GM18502 (cell line): ENCODE measurements around the gene SIRT5.

Experiments used
- ATAC-seq: cut with Tn5 transposase; IDR thresholded peaks from one replicate; pipeline ENCODE4 v1.9.1; 2021; ENCODE audit warnings: mild to moderate bottlenecking; ENCODE audit not compliant: unreplicated experiment, poor library complexity

SIRT5 gene

DNA sequence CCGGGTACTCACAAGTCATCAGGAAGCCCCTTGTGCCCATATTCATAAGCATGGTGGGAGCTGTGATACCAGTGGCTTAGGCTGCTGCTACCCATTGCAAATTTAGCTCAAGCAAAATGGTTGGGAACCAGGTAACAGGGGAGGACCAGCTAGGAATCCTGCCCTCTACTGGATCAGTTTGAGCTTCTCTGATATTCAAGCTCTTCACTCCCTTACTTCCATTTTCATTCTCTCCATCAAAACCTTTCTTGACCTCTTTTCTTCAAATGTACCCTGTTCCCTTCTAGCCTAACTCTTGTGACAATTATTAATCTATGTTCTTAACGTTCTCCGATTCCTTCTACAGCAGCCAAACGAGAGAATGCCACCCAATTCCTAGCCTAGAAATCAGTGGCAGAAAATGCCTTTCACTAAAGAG lies 50.5 kb downstream of the SIRT5 start:
- ATAC-seq, result peak; percentile 58

DNA sequence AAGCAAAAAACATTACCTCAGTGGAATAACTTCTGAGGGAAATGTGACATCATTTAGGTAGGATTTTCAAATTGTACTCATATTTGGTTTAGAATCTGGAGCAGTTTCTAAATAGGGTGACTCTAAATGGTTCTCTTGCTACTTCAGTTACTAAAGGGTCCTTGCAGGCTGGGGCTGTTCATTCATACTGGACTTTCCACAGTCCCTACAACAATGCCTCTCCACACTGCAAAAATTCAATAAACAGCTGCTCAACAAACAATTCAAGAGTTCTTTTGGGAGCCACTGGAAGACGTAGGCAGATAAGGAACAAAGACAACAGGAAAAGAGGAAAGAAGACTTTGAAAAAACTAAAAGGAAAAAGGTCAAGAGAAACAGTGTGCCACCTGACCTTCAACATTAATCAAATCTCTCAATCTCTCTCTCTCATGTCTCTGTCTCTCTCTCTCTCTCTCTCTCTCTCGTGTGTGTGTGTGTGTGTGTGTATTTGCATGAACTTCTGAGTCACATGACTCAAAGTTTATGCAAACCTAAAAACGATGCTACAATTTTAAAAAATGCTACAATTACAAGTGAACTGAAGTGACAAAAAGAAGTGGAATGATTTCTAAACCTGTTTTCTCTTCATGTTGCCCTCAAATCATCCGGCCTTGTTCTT lies 55.2 kb downstream of the SIRT5 start:
- no peak for ATAC-seq

- ATAC-seq, result no peak
Measured at GRCh38 chr6:13630499-13630898, 56.1 kb downstream of the SIRT5 start.

- no peak for ATAC-seq
Measured at GRCh38 chr6:13633343-13633742, 58.9 kb downstream of the SIRT5 start.

GRCh38 chr6:13635948-13636658 lies 61.7 kb downstream of the SIRT5 start:
- ATAC-seq, result no peak

DNA sequence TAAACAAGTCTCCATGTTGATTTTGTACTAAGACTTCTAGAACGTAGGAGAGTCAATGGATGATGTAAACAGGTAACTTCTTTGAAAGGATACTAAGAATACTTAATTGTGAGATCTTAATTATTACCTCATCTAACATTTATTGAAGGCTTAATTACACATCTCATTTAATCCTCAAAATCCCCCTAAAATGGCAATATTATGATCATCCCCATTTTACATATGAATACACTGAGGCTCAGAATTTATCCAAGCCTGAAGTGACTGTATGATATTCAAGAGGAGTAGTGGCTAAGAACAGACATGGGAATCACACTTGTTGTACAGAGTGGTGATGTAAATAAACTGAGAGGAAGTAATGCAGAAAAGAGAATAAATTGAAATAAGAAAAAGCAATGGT lies 63.6 kb downstream of the SIRT5 start:
- ATAC-seq, result no peak

- ATAC-seq, result no peak
Measured at GRCh38 chr6:13638626-13639025, 64.2 kb downstream of the SIRT5 start.

GRCh38 chr6:13641315-13641714 lies 66.9 kb downstream of the SIRT5 start:
- ATAC-seq, result no peak

- no peak for ATAC-seq
Measured at GRCh38 chr6:13643125-13643524, 68.7 kb downstream of the SIRT5 start.

GRCh38 chr6:13648850-13649249 lies 74.4 kb downstream of the SIRT5 start:
- ATAC-seq, result no peak

DNA sequence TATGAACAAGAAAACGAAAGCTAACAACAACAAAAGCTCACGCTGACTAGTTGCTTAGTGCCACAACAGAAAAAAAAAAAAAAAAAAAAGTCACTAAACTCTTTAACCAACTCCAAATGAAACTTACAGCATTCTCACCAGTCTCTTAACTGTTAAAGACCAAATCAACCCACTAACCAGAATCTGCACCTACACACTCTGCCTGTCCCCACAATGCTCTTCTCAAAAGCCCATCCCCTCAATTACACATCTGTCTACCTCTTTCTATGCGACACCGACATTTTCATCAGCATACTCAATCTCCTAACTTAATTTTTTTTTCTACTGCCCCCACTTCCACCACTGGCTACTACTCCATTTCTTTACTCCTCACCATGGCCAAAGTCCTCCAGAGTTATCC lies 75.0 kb downstream of the SIRT5 start:
- ATAC-seq, result no peak

DNA sequence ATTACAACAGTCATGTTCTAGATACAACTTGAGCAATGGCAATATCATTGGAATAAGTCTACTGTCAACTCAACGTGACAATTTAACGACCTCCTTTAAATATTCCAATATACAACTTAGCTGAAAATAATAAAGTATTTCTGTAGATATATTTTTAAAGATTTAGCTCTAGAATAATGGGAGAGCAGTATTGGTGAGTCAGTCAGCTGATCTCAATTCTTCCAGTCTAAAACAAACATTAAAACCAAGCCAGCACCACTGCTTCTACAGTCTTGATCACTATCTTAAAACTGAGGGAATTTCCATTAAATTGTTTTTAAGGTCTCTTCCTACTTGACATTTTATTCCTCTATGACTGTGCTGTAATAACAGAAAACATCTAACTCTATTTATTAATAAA lies 78.9 kb downstream of the SIRT5 start:
- no peak for ATAC-seq

GRCh38 chr6:13654496-13654895 lies 80.1 kb downstream of the SIRT5 start:
- ATAC-seq, result no peak

DNA sequence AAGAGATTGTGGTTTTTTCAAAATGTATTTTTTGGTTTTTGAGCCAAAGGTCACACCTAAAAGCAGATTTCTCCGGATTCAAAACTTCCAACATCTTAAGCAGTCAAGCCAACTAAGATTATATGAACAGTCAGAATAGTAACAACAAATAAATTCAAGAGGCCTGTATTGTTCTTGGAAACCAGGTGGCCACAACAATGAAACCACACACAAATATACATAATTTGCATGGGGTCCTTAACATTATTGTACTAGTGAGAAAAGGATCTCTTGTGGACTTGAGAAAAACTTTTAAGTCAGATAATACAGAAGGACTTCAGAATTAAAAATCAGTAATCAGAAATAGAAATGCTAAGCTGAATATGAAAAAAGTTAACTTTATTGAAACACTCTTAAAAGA lies 81.3 kb downstream of the SIRT5 start:
- ATAC-seq, result no peak

DNA sequence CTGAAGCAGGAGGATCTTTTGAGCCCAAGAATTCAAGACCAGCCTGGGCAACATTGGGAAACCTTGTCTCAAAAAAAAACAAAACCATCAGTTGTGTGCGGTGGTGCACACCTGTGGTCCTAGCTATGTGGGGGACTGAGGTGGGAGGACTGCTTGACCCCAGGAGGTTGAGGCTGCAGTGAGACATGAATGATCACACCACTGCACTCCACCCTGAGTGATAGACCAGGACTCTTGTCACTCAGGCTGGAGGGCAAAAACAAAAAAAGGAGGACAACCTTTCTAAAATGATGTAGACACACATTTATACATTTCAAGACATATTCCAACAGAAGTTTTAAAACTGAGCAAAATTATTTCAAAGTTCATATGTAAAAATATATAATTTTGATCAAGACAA lies 85.9 kb downstream of the SIRT5 start:
- no peak for ATAC-seq

DNA sequence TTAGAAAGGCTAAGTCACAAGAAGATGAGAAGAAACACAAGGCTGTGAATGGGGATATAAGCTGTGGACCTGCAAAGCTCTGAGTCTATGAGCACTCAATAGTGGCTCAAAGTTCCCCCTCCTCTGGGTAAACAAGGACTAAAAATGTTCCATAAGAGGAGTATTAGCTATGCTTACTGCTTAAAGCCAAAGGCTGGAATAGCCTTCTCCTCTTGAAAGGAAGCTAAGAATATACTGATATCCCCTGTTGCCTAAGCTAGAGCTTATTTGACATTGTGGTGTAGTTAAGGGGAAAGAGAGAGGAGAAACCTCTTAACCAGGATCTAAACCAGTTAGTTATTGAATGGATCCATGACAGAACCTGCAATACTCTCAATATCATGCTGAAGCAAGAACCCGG lies 86.5 kb downstream of the SIRT5 start:
- ATAC-seq, result no peak

DNA sequence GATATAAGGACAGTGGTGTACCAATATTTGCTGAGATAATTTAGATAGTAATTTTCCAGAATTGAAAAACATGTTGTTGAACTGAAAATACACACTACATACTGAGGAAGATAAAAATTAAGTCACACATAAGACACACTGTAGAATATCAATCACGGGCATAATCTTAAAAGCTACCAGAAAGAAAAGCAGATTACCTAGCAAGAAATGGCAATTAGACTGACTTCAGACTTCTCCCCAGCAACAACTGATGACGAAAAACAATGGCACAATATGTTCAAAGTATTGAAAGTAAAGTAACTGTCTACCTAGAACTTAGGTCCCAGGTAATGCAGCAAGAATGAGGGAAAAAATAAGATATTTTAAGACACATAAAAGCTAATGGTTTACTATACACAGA lies 87.2 kb downstream of the SIRT5 start:
- ATAC-seq, result no peak

DNA sequence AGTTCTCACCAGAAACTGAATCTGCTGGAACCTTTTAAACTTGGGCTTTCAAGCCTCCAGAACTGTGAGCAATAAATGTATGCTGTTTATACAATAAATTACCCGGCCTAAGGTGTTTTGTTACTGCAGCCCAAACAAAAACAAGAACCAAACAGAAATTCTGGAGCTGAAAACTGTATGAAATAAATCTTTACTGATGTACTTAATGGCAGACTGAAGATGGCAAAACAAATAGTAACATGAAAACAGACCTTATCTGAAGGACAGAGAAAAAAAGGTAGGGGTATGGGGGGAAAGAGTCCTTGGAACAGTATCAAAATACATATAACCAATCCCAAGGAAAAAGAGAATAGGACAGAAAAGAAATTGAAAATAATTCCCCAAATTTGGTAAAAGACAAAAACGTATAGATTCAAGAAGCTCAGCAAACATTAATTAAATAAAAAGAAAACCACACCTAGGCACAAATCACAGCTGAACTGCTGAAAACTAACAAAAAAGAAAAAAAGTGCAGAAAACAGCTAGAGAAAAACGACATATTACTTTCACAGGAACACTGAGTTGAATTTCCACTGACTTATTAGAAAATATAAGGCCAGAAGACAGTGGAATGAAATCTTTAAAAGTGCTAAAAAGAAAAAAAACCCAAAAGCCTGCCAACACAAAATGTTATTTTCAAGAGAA lies 88.4 kb downstream of the SIRT5 start:
- ATAC-seq, result no peak

DNA sequence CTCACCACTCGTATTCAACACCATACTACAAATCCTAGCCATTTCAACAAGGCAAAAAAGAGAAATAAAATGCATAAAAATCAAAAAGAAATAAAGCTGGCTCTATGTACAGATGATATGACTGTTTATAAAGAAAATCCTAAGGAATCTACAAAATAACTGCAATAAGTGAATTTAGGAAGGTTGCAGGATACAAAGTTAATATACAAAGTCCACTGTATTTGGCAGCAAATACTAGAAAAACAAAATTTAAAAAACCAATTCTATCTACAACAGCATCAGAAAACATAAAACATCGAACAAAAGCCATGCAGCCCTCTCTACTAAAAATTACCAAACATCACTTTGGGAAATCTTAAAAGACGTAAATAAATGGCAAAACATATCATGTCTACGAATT lies 89.6 kb downstream of the SIRT5 start:
- ATAC-seq, result no peak
